NB4 (cell line): Measurements from ENCODE around the gene FMC1.

Source experiments
- MYC ChIP-seq: IDR thresholded peaks from 2 replicates; pipeline ENCODE4 v1.6.1; 2011; ENCODE audit warnings: low read depth, low read length
- POLR2A ChIP-seq: IDR thresholded peaks from 2 replicates; pipeline ENCODE4 v1.6.1; 2011; ENCODE audit warnings: mild to moderate bottlenecking; ENCODE audit not compliant: insufficient read length; ENCODE audit errors: extremely low read depth
- TF ChIP-seq, protein P1 (sequence below): IDR thresholded peaks from one replicate; pipeline ENCODE4 v1.5.1; 2012; ENCODE audit warnings: low read depth, low read length

DNA sequence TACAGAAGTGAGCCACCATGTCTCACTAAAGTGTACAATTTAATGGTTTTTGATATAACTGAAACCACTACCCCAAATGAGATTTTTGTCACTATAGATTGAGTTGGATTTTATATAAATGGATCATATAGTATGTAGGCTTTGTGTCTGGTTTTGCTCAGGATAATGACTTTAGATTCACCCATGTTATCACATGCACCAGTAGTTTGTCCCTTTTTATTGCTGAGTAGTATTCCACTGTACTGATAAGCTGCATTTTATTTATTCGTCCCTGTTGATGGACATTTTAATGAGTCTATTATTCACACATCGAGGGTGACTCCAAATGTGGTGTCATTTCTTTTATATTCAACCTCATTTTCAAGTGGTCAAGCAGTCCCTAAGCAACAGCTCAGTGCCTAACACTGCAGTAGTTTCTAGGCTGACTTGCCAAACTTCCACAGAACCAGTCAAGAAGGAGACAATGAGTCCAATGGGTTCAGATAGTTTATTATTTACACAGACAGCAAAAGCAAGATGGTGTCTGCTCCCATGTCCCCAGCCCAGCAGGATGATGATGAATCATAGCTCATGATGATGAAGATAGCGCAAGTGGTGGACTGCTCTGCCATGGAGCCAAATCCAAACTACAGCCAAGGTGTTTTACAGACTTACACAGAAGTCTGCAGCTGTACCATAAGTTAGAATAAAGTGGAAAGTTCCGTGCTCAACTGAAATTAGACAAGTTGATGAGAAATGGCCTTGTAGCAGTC lies 6.6 kb upstream of the FMC1 start:
- TF ChIP-seq, protein P1, sequence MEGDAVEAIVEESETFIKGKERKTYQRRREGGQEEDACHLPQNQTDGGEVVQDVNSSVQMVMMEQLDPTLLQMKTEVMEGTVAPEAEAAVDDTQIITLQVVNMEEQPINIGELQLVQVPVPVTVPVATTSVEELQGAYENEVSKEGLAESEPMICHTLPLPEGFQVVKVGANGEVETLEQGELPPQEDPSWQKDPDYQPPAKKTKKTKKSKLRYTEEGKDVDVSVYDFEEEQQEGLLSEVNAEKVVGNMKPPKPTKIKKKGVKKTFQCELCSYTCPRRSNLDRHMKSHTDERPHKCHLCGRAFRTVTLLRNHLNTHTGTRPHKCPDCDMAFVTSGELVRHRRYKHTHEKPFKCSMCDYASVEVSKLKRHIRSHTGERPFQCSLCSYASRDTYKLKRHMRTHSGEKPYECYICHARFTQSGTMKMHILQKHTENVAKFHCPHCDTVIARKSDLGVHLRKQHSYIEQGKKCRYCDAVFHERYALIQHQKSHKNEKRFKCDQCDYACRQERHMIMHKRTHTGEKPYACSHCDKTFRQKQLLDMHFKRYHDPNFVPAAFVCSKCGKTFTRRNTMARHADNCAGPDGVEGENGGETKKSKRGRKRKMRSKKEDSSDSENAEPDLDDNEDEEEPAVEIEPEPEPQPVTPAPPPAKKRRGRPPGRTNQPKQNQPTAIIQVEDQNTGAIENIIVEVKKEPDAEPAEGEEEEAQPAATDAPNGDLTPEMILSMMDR: no peak
- TF ChIP-seq POLR2A: no peak
- no peak for TF ChIP-seq MYC
